Neural cell (in vitro differentiated cells): ENCODE data around the gene MYO15A.

Experiments
- EP300 ChIP-seq: fragments of 450-650 bp; conservative IDR thresholded peaks from 2 replicates; pipeline ENCODE4 v1.6.1; 2014; ENCODE audit warnings: antibody characterized with exemption, mild to moderate bottlenecking, moderate library complexity; ENCODE audit not compliant: poor library complexity, severe bottlenecking
- REST ChIP-seq: IDR thresholded peaks from 2 replicates; pipeline ENCODE4 v1.6.1; 2012; ENCODE audit warnings: borderline replicate concordance
- SMC3 ChIP-seq: fragments of 450-650 bp; conservative IDR thresholded peaks from 2 replicates; pipeline ENCODE4 v1.6.1; 2014; ENCODE audit warnings: antibody characterized with exemption, mild to moderate bottlenecking, moderate library complexity; ENCODE audit not compliant: poor library complexity
- TF ChIP-seq, protein P1 (sequence below): fragments of 450-650 bp; IDR thresholded peaks from 2 replicates; pipeline ENCODE4 v1.5.1; 2014; ENCODE audit warnings: antibody characterized with exemption, mild to moderate bottlenecking, moderate library complexity; ENCODE audit not compliant: poor library complexity, severe bottlenecking

DNA sequence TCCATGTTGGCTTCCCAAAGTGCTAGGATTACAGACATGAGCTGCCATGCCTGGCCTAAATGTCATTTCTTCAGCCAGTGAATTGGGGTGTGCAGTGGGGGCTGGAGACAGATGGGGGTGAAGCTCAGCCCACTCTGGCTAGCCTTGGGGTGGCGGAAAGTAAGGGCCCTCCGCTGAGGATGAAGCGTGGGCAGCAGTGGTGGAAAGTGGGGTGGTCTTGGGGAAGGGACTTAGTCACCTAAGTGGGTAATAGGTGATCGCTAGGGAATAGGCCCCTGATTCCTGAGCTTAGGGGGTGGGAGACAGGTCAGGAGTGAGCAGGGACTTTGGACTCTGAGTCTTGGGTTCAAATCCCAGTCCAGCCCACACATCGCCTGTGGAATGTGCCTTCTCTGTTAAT is 119.1 kb downstream of the MYO15A start:
- TF ChIP-seq SMC3, result no peak
- no peak for TF ChIP-seq EP300
- TF ChIP-seq, protein P1, sequence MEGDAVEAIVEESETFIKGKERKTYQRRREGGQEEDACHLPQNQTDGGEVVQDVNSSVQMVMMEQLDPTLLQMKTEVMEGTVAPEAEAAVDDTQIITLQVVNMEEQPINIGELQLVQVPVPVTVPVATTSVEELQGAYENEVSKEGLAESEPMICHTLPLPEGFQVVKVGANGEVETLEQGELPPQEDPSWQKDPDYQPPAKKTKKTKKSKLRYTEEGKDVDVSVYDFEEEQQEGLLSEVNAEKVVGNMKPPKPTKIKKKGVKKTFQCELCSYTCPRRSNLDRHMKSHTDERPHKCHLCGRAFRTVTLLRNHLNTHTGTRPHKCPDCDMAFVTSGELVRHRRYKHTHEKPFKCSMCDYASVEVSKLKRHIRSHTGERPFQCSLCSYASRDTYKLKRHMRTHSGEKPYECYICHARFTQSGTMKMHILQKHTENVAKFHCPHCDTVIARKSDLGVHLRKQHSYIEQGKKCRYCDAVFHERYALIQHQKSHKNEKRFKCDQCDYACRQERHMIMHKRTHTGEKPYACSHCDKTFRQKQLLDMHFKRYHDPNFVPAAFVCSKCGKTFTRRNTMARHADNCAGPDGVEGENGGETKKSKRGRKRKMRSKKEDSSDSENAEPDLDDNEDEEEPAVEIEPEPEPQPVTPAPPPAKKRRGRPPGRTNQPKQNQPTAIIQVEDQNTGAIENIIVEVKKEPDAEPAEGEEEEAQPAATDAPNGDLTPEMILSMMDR, result no peak
- TF ChIP-seq REST, result no peak
